Peyer's patch (tissue), 4 donors: Measurements from ENCODE around the gene MCUB.

Source experiments
- POLR2A ChIP-seq, 2 donors: fragments of 450-650 bp; IDR thresholded peaks; one replicate each; pipeline ENCODE4 v1.5.1; 2017; ENCODE audit warnings: antibody characterized with exemption in 2 of 2, mild to moderate bottlenecking in 2 of 2, moderate library complexity in 2 of 2
- TF ChIP-seq, protein P1 (sequence below), 6 experiments: fragments of 450-650 bp in 4 of 6; fragments of 200-600 bp in 2 of 6; sonication (generic) in 1 of 6; IDR thresholded peaks; one replicate each; pipeline ENCODE4 v1.5.1; 2017 to 2019; ENCODE audit warnings: antibody characterized with exemption in 6 of 6, mild to moderate bottlenecking in 3 of 6, moderate library complexity in 1 of 6

- TF ChIP-seq, protein P1, sequence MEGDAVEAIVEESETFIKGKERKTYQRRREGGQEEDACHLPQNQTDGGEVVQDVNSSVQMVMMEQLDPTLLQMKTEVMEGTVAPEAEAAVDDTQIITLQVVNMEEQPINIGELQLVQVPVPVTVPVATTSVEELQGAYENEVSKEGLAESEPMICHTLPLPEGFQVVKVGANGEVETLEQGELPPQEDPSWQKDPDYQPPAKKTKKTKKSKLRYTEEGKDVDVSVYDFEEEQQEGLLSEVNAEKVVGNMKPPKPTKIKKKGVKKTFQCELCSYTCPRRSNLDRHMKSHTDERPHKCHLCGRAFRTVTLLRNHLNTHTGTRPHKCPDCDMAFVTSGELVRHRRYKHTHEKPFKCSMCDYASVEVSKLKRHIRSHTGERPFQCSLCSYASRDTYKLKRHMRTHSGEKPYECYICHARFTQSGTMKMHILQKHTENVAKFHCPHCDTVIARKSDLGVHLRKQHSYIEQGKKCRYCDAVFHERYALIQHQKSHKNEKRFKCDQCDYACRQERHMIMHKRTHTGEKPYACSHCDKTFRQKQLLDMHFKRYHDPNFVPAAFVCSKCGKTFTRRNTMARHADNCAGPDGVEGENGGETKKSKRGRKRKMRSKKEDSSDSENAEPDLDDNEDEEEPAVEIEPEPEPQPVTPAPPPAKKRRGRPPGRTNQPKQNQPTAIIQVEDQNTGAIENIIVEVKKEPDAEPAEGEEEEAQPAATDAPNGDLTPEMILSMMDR (IDR thresholded peaks at IDR 0.05), result no peak
- no peak for TF ChIP-seq POLR2A (IDR thresholded peaks at IDR 0.05)
Observed at GRCh38 chr4:109571494-109571893, 11.4 kb downstream of the MCUB start.
